HL-60 (cell line): ENCODE results near the gene ARSA.

Experiments used
- POLR2AphosphoS5 ChIP-seq: IDR thresholded peaks from 2 replicates; pipeline ENCODE4 v1.6.1; 2012; ENCODE audit warnings: low read depth
- TF ChIP-seq, protein P1 (sequence below): IDR thresholded peaks from one replicate; pipeline ENCODE4 v1.5.1; 2011; ENCODE audit warnings: low read length, control low read depth, inconsistent platforms; ENCODE audit not compliant: insufficient read depth

DNA sequence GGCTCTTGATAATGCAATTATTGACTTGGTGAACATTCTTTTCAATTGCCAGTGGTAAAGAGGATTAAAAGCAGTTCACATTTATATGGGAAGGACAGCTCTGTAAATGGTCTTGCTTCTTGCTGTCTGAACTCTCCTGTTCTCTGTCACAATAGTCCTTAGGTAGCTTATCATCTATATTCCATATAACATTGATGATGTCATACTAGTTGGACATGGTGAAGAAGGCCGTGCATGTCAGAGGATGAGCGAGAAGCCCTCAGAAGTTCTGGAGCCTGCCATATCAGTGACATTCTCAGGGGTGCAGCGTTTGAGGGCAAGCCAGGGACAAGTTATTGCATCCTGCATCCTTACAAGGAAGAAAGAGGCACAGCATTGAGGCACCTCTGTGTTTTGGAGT is 42.7 kb downstream of the ARSA start:
- TF ChIP-seq, protein P1, sequence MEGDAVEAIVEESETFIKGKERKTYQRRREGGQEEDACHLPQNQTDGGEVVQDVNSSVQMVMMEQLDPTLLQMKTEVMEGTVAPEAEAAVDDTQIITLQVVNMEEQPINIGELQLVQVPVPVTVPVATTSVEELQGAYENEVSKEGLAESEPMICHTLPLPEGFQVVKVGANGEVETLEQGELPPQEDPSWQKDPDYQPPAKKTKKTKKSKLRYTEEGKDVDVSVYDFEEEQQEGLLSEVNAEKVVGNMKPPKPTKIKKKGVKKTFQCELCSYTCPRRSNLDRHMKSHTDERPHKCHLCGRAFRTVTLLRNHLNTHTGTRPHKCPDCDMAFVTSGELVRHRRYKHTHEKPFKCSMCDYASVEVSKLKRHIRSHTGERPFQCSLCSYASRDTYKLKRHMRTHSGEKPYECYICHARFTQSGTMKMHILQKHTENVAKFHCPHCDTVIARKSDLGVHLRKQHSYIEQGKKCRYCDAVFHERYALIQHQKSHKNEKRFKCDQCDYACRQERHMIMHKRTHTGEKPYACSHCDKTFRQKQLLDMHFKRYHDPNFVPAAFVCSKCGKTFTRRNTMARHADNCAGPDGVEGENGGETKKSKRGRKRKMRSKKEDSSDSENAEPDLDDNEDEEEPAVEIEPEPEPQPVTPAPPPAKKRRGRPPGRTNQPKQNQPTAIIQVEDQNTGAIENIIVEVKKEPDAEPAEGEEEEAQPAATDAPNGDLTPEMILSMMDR, result no peak
- TF ChIP-seq POLR2AphosphoS5, result no peak
